Activated T-cell treated with anti-CD3 and anti-CD28 coated beads, Interleukin-2, amount 50 U/mL, for 48 hours (primary cell): Measurements from ENCODE around the gene PEDS1.
"Not testable (repeated sequence)": the region's sequence is repeated elsewhere in the genome, so short reads cannot be mapped to it uniquely, and the experiment has no call there.

Experiments used
- DNase-seq, 2 experiments: peaks; one replicate each; pipeline ENCODE4 v3.0.0-alpha.2; 2020

The PEDS1 gene

GRCh38 chr20:50190251-50191064 is 36.9 kb upstream of the PEDS1 start, which contains the start of gene CEBPB:
Gene CEBPB, plus strand, starts transcription at chr20:50190830. Its CDS starts 204 bp downstream, at chr20:50191034.
- DNase-seq = peak; percentile 90 to 92

DNA sequence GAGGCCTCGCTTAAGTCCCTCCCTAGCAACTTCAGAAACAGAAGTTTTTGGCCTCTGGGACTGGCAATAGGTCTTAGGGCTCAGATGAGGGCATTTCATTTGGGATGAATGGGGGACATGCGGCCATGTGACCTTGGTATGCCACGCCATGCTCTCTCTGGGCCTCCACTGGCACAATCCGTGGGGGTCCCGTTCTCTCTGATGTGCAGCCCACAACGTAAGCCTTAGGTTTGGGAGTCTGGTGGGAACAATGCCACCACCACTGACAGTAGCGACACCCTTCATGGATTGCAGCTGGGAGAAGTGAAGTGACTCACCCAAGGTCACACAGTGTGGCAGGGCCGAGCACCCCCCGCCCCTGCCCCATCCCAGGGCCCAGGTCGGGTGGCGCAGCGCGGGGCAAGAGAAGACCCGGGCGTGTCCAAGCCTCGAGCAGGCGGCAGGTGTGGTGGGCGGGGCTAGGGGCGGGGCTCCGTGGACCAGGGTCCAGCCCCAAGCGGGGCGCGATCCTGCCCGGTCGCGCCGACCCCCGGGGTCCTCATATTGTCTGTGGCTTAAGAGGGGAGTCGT is 36.2 kb upstream of the PEDS1 start:
- no peak for DNase-seq

GRCh38 chr20:50188879-50189680 is 35.6 kb upstream of the PEDS1 start:
- no peak for DNase-seq

- DNase-seq = no peak
Measured at GRCh38 chr20:50188287-50188688, 34.8 kb upstream of the PEDS1 start.

DNA sequence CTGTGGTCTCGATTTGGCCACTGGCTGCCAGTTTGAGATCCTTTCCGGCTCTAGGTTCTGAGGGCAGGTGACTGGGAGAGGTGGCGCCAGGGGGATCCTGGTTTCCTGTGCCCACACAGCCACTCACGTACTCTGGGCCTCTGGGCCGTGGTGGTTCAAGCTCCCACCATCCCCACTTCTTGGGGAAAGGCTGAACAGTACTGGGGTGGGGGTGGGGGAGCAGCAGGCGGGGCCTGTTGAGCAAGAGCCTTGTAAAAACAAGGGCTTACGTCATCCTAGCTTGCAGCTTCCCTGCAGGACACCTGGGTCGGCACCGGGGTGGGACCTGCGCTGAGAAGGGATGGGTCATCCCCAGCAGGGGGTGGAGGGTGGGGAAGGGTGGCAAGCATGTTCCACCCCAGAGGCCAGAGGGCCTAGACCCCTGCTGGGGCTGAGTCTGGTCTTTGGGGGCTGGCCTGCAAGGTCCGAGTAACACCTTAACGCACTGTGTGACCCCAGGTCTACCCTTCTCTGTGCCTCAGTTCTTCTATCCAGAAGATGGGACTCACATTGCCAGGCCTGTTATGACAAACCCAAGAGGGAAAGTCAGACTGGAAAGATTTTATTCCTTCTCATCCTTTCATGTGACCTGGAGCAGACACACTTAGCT is 34.0 kb upstream of the PEDS1 start:
- DNase-seq = no peak

DNA sequence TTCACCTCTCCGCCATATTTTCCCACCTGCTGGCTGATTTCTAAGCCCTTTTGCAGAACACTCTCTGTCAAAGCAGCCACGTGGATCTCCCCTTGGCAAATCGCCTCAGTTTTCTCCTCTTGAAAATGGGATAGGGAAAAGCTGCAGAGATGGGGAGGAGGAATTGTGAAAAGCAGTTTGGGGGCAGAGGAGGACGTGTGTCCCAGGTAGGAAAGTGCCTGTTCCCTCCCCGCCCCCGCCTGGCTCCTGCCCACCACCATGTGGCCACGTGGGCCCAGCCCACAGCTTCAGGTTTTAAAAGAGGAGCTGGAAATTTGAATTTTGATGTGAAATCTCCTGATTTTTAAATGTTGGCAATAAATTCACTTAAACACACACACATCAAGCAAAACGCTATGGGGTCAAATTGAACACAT is 33.5 kb upstream of the PEDS1 start:
- no peak for DNase-seq

DNA sequence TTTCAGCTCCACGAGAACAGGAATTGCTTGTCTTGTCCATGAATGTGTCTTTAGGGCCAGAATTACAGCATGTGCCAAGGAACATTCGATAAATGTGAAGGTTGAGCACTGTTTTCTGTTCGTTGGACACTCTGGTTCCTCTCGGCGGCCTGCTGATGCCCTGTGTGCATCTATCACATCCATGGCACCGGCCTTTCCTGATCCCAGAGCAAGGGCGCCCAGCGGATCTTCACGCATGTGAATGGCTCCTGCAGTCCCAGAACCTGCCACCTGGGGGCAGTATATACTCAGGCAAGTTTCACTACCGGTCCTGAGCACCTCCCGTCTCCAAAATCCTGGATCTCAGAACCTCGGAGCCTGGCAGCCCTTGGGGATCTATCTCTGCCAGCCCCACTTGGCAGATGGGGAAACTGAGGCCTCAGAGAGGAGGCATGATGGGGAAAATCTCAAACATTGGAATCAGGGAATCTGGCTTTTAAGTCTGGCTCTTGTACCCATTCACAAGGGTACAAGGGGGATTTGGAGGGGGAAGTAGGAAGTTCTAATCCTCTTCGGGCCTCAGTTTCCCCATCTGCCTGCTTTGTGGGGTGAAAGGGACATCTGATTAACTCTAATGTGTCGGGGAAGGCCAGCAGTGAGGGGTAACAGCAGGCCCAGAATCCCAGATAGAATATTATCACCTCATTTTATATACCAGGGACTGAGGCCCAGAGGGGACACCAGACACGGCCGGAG is 32.8 kb upstream of the PEDS1 start:
- peak; percentile 94 to 97 for DNase-seq

- DNase-seq = no peak
Measured at GRCh38 chr20:50185426-50185825, 31.9 kb upstream of the PEDS1 start.

GRCh38 chr20:50182346-50182745 is 28.8 kb upstream of the PEDS1 start:
- DNase-seq = no peak

DNA sequence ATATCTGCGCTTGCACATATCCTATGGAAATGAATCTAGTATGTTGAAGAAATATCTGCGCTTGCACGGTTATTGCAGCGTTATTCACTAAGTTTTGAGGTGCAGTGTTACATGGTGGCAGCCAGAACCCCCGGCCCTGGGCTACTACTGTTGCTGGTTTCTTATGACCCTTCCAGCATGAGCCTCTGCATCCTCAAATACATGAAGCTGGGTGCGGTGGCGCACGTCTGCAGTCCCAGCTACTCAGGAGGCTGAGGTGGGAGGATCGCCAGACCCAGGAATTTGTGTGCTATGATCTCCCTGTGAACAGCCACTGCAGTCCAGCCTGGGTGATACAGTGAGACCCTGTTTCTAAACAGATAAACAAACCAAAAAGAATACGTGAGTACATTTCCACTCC is 27.8 kb upstream of the PEDS1 start:
- no peak for DNase-seq

DNA sequence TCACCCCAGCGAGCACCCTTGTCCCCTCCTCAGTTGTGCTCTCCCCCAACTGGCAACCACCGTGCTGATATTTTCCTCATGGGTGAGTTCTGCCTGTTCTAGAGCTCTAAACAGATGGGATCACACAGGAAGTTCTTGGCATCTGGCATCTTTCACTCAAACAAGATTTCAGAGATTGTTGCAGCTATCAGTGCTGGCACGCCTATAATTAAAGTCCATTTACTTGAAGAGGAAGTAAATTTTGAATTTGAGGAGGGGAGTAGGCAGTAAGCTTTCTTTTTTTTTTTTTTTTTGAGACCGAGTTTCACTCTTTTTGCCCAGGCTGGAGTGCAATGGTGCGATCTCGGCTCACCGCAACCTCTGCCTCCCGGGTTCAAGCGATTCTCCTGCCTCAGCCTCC is 25.1 kb upstream of the PEDS1 start:
- not testable (repeated sequence) for DNase-seq

DNA sequence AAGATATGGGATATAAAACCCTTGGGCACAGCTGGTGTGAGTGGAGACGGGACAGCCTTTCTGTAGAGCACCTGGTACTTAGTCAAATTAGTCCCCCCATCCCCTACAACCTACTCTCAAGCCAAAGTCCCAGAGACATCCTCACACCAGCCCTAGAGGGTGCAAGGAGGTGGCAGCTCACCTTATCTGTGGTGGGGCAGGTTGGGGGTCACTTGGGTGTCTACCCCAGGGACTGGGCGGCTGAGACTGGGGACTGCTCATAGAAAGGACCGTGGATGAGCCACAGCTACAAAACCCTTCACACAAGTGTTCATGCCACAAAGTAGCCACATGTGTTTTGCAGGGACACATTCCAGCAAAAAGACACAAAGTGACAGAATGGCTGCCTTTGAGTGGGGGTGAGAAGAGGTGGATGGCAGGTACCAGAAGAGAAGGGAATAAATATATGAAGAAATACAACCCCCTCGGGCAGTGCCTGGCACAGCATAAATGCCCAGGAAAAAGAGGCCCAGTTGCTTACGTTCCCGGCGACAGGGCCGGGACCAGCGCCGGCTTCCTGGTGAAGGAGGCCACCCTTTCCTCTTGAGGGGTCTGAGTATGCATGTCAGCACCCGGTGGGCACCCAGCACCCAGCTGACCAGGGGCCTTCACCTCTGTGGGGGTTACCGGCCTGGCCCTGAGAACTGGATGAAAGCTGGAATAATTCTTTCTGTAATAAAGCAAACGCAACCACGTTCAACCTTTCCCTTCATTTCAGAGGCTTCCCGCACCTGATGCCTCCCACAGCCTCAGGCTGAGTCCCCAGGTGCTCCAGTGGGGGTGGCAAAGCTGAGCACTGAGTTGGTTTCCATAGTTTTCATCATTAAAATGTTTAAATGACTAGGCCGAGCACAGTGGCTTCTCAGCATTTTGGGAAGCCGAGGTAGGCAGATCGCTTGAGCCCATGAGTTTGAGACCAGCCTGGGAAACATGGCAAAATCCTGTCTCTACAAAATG is 22.7 kb upstream of the PEDS1 start:
- no peak for DNase-seq

GRCh38 chr20:50174456-50174855 is 20.9 kb upstream of the PEDS1 start:
- DNase-seq = no peak

GRCh38 chr20:50172347-50173013 is 19.0 kb upstream of the PEDS1 start:
- DNase-seq = no peak

GRCh38 chr20:50170549-50171220 is 17.2 kb upstream of the PEDS1 start:
- DNase-seq = no peak

DNA sequence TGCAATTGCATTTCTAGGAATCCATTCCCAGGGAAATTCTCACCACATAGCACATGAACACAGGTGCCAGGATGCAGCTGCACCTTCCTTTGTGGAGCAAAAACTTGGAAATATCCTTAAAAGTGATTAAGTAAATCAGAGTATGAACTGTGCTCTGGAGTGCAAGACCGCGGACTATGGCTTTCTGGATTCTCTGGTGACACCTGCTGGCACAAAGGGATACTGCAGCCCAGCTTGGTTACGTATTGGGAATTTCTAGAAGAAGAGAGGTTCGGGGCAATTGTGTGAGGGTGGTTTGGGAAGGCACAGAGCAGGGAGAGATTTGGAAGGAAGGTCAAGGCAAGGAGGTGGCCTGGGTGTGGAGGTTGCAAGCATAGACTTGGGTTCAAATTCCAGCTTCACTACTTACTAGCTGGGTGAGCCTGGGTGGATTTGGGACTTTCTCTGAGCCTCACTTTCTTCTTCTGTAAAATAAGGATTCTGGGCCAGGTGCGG is 15.9 kb upstream of the PEDS1 start:
- peak; percentile 91 to 93 for DNase-seq

DNA sequence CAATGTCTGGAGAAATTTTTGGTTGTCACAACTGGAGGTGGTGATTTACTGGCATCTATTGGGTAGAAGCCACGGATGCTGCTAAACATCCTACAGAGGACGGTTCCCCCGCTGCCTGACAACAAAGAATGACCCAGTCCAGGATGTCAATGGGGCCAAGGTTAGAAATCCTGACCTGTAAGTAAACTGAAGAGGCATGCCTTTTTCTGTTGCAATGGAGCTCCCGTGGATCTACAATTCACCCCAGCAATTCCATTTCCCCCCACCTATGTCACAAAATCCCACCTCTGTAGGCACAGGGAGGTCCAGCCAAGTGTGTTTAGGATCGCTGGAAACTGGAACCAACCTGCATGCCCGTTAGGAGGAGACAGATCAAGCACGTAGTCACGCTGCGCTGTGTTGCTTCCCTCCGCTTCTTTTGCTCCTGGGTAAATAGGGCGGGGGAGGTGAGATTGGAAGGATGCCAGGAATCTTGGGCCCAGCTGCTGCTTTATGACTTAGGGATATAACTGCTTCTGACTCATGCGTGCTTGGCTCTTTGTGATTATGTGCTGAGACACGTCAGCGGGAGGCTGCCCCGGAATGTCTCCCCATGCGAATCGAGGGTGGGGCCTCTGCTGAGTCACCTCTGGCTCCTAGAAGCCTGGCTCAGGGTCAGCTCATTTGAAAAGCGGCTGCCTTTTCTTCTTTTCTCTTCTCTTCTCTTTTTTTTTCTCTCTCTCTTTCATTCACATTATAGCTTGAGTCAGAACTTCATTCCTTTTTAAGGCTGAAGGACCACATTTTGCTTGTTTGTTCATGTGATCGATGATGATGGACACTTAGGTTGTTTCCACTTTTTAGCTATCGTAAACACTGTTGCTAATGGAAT is 12.4 kb upstream of the PEDS1 start:
- DNase-seq = peak; percentile 87 to 90

- no peak for DNase-seq
Measured at GRCh38 chr20:50163570-50164317, 10.2 kb upstream of the PEDS1 start.
